ENCODE results near the gene GNAS.

The GNAS gene

DNA sequence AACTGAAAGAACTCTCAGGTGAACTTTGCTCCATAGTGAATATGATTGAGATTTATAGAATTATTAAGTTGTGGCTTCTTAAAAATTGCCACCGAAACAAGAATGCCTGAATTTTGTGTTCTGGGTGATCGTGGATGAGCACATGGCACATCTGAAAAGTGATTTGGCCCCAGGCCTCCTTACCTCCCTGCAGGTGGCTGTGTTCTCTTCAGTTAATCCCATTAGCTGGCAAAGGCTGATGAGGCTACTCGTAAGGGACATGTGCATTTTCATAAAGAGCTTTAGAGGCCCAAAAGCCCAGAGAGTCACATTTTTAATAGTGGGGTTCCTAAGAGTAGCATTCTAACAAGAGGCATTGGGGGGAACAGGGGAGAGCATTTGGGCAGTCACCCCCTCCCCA, 22.6 kb downstream of the GNAS start:
- TF ChIP-seq POLR2A (IDR thresholded peaks at IDR 0.05; ENCODE audit: low read length): no peak
- TF ChIP-seq GATA1 (IDR thresholded peaks at IDR 0.05; ENCODE audit: low read depth, low read length): no peak
- no peak for DNase-seq

- TF ChIP-seq GATA1 (IDR thresholded peaks at IDR 0.05; ENCODE audit: low read depth, low read length) (no peak), POLR2A (IDR thresholded peaks at IDR 0.05; ENCODE audit: low read length) (no peak)
- no peak for DNase-seq
Measured at GRCh38 chr20:58875541-58876134, 23.1 kb downstream of the GNAS start.

- TF ChIP-seq POLR2A (IDR thresholded peaks at IDR 0.05; ENCODE audit: low read length): no peak
- no peak for TF ChIP-seq GATA1 (IDR thresholded peaks at IDR 0.05; ENCODE audit: low read depth, low read length)
- DNase-seq: no peak
Measured at GRCh38 chr20:58876437-58876836, 23.9 kb downstream of the GNAS start.

DNA sequence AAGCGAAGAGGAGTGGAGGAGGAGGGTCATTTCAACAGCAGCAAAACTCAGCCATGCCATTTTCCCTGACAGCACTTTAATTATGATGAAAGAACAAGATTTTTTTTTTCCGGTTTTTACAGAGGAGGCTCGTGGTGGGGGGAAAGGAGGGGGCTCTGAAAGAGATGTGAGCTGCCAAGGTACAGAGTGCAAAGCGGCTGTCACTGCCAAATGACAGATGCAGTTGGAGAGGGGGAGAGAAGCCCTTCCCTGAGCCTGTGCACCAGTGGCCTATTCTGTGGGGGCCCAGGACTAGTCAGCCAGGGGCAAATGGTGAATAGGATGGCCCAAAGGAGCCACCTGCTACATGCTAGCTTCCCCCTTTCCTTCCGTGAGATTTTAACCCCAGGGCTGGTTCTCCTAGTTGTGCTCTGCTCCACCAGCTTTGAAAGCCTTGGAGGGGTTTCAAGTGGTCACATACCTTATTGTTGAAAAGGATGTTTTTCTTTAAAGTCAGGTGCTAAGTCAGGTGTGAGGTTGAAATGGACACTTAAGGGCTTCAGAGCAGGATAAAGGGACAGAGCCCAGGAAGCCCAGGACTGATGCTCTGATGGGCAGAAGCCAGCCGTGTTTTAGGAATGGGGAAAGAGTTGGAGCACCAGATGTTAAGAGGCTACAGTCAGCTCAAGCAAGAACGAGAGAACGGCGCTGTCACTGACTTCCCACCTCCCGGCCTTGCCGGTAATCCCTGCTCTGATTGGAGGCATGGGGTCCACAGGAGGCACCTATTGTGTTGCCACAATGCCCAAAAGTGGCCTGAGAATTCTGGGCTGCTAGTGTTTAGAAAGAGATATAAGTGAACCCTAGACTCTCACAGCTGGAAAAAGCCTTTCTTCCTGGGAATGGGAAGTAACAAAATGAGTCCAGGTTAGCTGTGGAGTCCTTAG, 24.8 kb downstream of the GNAS start:
- no peak for DNase-seq
- TF ChIP-seq POLR2A (IDR thresholded peaks at IDR 0.05; ENCODE audit: low read length) (no peak), GATA1 (IDR thresholded peaks at IDR 0.05; ENCODE audit: low read depth, low read length) (no peak)

DNA sequence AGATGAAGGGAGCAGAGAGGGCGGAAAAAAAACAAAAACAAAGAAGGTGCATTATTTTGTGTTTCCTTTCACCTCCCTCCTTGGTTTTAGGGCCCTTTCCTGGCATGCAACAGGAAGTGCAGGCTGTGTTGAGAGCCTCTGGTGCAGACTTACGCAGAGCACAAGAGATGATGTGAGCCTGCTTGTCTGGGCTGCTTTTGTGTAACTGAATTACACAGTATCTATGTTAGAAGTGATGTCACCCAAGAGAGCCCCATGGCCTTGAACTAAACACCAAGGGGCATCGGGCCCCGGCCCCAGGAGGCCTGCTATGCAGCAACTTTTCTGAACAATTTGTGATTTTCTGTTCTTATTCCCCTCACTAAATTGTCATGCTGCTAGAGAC, 25.5 kb downstream of the GNAS start:
- no peak for DNase-seq
- TF ChIP-seq POLR2A (IDR thresholded peaks at IDR 0.05; ENCODE audit: low read length): no peak
- no peak for TF ChIP-seq GATA1 (IDR thresholded peaks at IDR 0.05; ENCODE audit: low read depth, low read length)

- TF ChIP-seq GATA1 (IDR thresholded peaks at IDR 0.05; ENCODE audit: low read depth, low read length): no peak
- no peak for TF ChIP-seq POLR2A (IDR thresholded peaks at IDR 0.05; ENCODE audit: low read length)
- no peak for DNase-seq
Measured at GRCh38 chr20:58878399-58878798, 25.9 kb downstream of the GNAS start.

DNA sequence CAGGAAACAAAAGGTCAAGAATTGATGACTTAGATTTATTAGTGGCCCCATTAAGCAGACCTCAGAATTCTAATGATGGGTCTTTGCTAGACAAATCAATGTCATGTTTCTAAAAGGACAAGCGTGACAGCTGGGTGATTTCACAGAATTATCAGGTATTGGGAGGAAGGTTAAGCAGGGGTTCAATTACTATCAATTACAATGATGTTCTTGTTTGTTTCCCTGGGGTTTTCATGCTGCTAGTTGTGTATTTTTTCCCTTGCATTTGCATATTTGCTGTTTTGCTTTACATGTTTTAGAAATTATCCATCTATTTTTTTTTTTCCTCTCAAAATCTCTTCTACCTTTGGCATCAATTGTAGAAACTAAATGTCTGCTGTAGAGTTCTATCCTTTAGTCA, 27.9 kb downstream of the GNAS start:
- TF ChIP-seq POLR2A (IDR thresholded peaks at IDR 0.05; ENCODE audit: low read length) (no peak), GATA1 (IDR thresholded peaks at IDR 0.05; ENCODE audit: low read depth, low read length) (no peak)
- DNase-seq: no peak

GRCh38 chr20:58880994-58881752, 28.7 kb downstream of the GNAS start:
- DNase-seq: peak; percentile 20 to 32
- no peak for TF ChIP-seq POLR2A (IDR thresholded peaks at IDR 0.05; ENCODE audit: low read length)
- no peak for TF ChIP-seq GATA1 (IDR thresholded peaks at IDR 0.05; ENCODE audit: low read depth, low read length)

- no peak for TF ChIP-seq POLR2A (IDR thresholded peaks at IDR 0.05; ENCODE audit: low read length)
- TF ChIP-seq GATA1 (IDR thresholded peaks at IDR 0.05; ENCODE audit: low read depth, low read length): no peak
- DNase-seq: no peak
Measured at GRCh38 chr20:58882704-58883089, 30.2 kb downstream of the GNAS start.

DNA sequence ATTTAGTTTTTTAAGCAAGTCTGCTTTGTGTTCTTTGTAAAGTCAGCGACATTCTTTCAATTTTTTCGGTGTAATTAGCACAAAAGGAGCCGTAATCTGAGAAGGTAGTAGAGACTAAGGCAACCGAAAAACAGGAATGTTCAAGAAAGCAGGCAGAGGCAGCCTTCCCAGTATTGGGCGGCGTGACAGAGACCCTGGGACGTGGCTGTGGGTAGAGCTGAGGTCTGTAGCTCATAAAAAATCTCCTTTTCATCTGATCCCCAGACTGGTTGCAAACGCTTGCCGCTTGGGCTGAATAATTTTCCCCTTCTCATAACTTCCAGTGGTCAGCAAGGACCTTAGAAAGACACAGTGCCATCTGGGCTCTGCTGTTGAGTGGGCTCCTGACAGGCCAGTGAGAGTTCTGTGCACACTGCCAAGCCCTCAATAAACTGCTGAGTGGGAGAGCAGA, 30.8 kb downstream of the GNAS start:
- DNase-seq: no peak
- TF ChIP-seq POLR2A (IDR thresholded peaks at IDR 0.05; ENCODE audit: low read length) (no peak), GATA1 (IDR thresholded peaks at IDR 0.05; ENCODE audit: low read depth, low read length) (no peak)

DNA sequence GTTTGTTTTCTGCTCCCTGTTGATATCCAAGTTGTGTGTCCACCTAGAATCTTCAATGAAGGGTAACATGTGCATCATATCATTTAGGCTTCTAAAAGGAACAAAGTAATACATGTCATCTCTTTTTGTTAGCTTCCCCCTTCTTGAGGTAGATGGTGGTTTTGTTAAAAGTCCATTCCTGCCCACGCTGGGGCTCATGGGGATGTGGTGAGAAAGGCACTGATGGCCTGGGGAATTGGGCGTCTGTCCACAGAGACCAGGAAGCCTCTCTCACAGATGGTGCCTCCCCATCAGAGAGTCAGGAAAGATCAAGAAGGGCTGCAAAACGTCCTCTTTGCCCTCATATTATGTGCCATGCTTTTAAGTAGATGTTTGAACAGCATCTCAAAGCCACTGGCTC, 32.5 kb downstream of the GNAS start:
- no peak for TF ChIP-seq POLR2A (IDR thresholded peaks at IDR 0.05; ENCODE audit: low read length)
- TF ChIP-seq GATA1 (IDR thresholded peaks at IDR 0.05; ENCODE audit: low read depth, low read length): no peak

DNA sequence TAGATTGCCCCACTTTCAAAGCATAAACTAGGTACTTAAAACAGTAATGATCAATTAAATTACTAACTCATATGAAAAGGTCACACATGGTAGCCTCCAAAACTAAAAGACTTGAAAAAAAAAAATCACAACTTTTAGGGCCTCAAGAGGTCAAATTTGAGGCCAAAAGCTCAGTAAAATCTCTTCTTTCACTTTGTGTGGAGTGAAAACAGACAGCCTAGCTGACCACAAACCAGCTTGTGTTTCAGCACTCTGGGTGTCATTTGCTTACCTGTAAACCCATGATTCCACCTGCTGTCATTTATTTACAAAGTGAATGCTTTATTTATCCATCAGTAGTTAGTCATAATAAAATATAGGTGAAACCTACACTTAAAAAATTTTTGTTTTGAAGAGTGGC, 34.0 kb downstream of the GNAS start:
- TF ChIP-seq GATA1 (IDR thresholded peaks at IDR 0.05; ENCODE audit: low read depth, low read length) (no peak), POLR2A (IDR thresholded peaks at IDR 0.05; ENCODE audit: low read length) (no peak)
- no peak for DNase-seq

More for the DNA sequence above, 32.5 kb downstream of the GNAS start:
- no peak for DNase-seq

DNA sequence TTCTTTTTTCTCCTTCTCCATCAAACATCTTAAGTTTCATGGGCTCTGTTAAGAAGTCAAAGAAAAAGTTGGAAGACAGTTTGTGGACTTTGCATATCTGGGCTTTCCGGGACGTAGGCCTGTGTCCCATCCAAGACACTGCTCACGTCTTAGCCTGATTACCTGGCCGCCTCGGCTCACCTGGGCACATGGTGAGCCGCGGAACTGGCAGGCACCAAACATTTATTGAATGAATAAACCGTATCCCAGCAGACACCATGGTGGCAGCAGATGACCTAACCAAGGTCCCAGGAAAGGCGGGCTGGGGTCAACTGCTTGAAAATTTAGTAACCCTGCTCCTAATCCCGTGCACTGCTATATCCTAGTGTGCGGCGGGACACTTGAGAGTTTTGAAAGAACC, 35.6 kb downstream of the GNAS start:
- TF ChIP-seq GATA1 (IDR thresholded peaks at IDR 0.05; ENCODE audit: low read depth, low read length) (no peak), POLR2A (IDR thresholded peaks at IDR 0.05; ENCODE audit: low read length) (no peak)
- DNase-seq: no peak
